Umbilical cord (tissue), 2 donors: ENCODE data around the gene SPDEF. TPM values are rescaled to one million over a fixed set of nuclear protein-coding genes. Genes with fewer than 3 reads are reported as not detected.

Experiments used
- DNase-seq: peaks from one replicate; pipeline ENCODE4 v3.0.0-alpha.2; 2015; ENCODE audit warnings: low spot score
- total RNA-seq: library from RNA; depleted of rRNA; stranded (reverse); fragments of >200 nt; gene quantifications from one replicate; pipeline ENCODE4 v1.2.3, GENCODE V29; 2014; ENCODE audit warnings: low replicate concordance; ENCODE audit not compliant: insufficient read depth

SPDEF gene
- total RNA-seq, 1 donor from 2014 or later = 0.96 TPM

DNA sequence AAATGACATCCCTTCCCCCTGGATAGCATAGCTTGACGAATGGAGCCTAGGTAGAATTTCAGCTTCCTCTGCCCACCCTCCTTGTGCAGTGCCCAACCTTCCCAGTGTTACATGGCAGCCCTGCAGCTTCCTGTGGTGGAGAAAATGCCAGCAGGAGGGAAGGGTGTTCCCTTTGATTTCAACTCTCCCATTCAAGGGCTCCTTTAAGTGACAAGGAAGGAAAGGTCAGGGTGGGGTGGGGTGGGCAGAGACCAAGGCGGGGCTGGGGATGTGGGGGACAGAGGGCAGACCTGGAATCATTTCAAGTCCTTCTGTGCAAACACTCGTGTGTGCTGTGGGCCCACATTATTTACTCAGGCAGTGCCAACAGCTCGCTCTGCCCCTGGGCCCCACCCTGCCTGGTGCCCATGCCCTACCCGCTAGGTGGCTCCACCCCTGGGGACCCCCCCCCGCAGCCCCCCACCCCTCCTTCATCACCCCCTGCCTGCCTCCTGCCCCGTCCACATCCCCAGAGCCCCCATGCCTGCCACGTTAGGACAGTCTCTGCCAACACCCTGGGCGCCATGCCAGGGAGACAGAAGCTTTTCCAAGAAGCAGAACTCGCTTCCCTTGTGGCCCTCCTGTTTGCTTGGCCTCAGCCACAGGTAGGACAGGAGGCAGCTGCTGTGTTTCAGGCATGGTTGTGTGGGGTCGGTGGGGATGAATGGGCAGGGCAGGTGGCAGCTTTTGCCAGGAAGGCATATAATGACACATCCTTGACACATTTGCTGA lies 9.4 kb downstream of the SPDEF start:
- DNase-seq = peak; percentile 29

GRCh38 chr6:34544776-34545471 lies 11.2 kb downstream of the SPDEF start:
- no peak for DNase-seq

DNA sequence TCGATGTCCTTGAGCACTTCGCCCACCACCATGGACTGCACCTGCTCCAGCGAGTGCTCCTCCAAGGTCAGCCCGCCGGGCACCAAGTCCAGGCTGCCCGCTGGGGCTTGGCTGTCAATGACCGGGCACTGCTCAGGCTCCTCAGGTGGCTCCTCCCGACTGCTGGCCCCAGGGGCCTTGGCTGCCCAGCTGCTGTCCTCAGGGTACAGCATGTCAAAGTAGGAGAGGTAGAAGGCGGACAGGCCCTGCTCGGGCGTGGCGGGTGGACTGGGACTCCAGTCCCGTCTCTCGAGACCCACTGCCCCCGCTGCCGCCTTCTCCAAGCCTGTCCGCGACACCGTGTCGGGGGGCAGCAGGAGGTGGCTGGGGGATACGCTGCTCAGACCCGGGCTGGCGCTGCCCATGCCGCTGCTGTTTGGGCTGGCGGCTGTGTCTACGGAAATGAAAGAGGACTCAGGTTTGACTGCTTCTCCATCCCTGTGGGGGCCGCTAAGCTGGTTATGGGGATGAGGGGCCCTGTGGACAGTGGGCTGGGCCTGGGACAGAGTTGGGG lies 12.0 kb downstream of the SPDEF start:
- DNase-seq = no peak

DNA sequence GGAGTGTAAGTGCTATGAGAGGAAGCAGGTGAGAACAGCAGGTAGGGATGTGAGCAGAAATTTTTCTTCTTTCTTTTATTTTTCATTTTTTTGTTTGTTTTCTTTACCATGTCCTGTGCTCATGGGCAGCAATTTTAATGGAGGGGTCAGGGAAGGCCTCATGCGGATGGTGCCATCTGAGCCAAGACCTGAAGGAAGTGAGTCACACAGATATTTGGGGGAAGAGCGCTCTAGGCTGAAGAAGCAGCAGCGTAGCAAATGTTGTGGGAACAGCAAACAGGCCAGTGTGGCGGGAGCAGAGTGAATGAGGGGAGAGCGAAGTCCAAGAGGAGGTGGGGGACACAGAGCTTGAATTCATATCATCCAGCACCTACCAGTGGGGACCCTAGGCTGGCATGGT lies 12.7 kb downstream of the SPDEF start:
- no peak for DNase-seq

DNA sequence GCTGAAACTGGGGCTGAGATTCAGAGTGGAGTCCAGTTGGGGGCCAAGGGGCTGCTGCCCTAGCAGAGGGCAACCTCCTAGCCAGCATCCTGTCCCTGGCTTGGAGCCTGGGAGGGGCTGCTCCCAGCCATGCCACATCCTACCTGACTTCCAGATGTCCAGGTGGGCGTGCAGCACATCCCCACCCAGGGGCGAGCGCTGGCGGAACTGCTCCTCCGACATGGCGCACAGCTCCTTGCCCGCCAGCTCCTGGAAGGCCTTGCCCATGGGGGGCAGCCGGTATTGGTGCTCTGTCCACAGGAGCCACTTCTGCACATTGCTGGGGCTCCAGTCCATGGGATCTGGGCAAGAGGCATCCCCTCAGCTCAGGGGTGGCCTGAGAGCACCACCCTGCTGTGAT lies 15.3 kb downstream of the SPDEF start:
- no peak for DNase-seq

GRCh38 chr6:34540222-34540621 lies 15.9 kb downstream of the SPDEF start:
- DNase-seq = no peak

DNA sequence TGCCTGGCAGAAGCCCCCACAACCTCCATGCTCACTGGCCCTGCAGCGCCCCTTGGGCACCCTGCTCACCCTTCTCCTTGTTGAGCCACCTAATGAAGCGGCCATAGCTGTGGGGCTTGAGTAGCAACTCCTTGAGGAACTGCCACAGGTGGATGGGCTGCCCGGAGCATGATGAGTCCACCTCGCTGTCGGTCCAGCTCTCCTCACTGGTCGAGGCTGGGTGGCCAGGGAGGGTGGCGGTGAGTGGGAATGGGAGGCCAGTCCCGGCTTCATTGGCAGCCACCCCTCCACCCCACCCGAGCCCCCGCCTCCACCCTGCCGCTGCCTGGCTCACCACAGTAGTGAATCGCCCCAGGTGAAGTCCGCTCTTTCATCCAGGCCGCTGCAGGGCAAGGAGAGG lies 16.9 kb downstream of the SPDEF start:
- no peak for DNase-seq

GRCh38 chr6:34538581-34538980 lies 17.5 kb downstream of the SPDEF start:
- no peak for DNase-seq

GRCh38 chr6:34537922-34538550 lies 18.1 kb downstream of the SPDEF start:
- no peak for DNase-seq

- no peak for DNase-seq
These were observed 18.9 kb downstream of the SPDEF start for GRCh38 chr6:34536959-34537848.

DNA sequence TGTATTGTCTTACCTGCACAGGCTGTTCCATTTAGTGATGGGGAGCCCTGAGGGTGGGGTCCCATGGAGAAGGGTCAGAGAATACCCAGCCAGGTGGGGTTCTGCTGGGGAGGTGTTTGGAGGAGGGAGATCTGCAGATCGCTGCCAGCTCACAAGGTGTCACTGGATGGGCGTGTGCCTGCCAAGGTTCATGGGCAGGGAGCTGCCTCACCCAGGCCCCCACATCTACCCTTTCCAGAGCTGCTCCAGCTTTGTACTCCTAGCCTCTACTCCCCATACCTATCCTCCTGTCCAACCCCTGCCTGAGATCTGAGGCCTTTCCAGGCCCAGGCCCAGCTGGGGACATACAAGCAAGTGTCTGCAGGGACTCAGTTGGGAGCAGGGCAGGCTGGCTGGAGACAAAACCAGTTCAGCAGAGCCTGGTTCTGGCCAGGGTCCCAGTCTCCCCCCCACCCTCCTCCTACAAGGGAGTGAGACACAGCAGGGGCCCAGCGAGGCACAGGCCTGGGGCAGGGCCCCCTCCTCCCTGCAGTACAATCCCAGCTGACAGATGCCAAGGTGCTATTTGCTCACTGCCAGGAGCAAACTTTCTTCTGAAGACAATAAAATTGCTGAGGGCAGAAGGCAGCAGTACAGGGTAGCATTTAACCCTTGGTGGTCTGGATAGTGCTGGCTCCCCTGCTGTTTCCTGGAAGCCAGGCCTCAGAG lies 19.7 kb downstream of the SPDEF start:
- DNase-seq = no peak

DNA sequence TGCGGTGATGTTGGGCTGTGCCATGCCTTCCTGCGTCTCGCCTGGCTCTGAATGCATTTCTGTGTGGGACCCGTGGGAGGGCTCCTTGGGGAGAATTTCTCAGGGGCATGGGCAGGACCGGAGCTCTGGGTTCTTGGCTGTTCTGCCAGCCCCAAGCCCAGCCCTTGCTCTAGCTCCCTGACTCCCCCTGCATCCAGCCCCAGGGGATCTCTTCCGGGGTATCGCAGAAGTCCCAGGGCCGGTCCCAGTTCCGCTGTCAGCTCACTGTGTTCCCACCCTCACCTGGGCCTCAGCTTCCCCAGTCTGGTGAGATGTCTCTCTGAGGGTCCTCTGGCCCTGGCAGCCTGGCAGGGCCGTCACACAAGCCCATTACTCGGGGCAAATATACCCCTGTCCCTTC lies 20.5 kb downstream of the SPDEF start:
- DNase-seq = no peak

DNA sequence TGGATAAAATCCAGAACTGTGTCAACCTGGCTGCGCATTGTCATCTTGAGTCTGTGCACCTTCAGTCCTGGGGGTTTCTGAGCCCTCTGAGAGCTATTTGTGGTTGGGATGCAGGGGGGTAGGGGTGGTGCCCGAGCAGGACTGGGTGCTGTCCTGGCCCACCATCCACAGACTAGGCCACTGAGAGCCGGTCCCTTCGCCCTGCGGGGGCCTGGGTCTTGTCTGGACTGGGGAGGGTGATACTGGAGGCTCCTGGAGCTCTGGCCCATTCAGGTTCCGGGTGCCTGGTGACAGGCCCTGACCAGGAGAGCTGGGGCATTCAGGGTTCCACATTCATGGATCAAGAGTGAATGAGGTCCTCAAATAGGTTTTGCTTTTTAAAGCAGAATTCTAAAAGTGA lies 20.9 kb downstream of the SPDEF start:
- DNase-seq = no peak

DNA sequence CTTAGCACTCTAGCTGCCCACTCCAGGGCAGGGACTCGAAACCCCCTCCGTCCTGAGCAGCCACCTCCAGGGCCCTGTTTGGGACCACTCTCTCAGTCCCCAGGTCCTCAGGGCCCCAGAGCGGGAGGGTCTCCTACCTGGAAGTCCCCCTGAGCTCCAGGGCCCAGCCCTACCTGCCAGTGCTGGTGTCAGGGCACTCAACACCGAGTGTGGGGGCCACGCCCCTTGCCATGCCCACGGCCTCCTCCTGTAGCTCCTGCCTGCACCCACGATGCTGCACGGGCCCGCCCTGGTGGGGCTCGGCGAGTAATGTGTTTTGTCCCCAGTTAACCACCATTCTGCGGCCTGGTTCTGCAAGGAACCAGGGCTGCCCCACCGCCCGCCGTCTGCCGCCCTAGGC lies 21.5 kb downstream of the SPDEF start:
- no peak for DNase-seq

GRCh38 chr6:34534146-34534545 lies 22.0 kb downstream of the SPDEF start:
- DNase-seq = no peak

GRCh38 chr6:34532230-34532629 lies 23.9 kb downstream of the SPDEF start:
- no peak for DNase-seq

GRCh38 chr6:34531580-34532201 lies 24.4 kb downstream of the SPDEF start:
- peak; percentile 83 for DNase-seq

- DNase-seq = no peak
These were observed 25.3 kb downstream of the SPDEF start for GRCh38 chr6:34530753-34531365.

GRCh38 chr6:34529665-34530327 lies 26.3 kb downstream of the SPDEF start:
- peak; percentile 35 for DNase-seq
